ENCODE data around the gene POLR2F. TPM values are rescaled to one million over a fixed set of nuclear protein-coding genes. Genes with fewer than 3 reads are reported as not detected.

The POLR2F gene
- total RNA-seq, result 64.2 TPM

GRCh38 chr22:37953437-37954179, at the start of gene POLR2F, which contains the start of gene C22orf23:
Gene POLR2F (plus strand): TSS chr22:37953699. CDS start chr22:37953788, 89 bp downstream.
Gene C22orf23 (minus strand): TSS chr22:37953601. CDS start chr22:37953149, 452 bp downstream.
- peak; percentile 89 for ATAC-seq
- peak; percentile 96 for DNase-seq (ENCODE audit: low spot score)

DNA sequence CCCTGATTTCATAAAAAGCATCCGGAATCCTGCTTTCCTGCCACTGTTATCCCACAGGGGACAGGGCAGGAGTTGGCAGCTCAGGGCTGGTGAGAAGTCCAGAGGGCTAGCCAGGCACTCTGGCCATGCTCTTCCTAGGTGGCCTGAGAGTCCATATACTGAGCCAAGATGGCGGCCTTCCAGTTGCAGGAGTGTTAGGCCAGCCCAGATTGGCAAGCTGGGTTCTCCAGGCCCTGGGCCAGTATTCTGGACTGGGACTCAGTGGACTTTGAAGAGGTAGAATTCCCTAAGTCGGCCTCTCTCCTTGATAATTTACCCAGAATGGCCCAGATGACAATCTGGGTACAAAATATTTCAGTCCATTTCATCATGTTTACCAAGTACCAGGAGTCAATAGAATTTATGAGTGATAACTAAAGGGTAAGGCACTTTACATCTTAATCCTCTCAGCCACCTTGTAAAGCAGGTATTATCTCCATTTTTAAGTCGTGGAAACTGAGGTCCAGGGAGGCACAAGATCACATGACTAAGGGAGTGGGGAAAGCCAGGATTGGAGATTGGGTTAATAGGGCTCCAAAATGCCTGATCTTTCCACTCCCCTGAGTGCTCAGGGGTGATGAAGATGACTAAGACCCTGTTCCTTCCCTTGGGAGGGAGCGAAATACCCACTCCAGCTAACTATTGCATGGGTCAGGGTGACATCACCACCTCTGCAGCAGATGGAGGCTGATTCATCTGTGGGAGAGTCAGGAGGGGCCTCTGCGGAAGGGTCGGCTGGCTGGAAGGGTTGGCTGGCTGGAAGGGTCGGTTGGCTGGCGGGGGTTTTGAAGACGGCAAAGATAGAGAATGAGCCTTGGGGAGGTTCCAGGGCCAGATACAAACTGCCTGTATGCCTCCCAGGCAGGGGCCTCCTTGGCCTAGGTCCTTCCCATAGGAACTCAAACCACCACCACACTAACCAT, 48.6 kb upstream of the POLR2F start:
- peak; percentile 94 for DNase-seq (ENCODE audit: low spot score)

GRCh38 chr22:37905534-37906363, 47.8 kb upstream of the POLR2F start, which contains the start of gene MICALL1:
Gene MICALL1 (plus strand): TSS chr22:37906297. CDS start chr22:37906423, 126 bp downstream.
- DNase-seq (ENCODE audit: low spot score), result peak; percentile 80
- ATAC-seq, result peak; percentile 85

More for the DNA sequence above, 48.6 kb upstream of the POLR2F start:
- ATAC-seq, result peak; percentile 86

- ATAC-seq (no peak), DNase-seq (ENCODE audit: low spot score) (no peak)
These were observed 47.0 kb upstream of the POLR2F start for GRCh38 chr22:37906364-37907008.

DNA sequence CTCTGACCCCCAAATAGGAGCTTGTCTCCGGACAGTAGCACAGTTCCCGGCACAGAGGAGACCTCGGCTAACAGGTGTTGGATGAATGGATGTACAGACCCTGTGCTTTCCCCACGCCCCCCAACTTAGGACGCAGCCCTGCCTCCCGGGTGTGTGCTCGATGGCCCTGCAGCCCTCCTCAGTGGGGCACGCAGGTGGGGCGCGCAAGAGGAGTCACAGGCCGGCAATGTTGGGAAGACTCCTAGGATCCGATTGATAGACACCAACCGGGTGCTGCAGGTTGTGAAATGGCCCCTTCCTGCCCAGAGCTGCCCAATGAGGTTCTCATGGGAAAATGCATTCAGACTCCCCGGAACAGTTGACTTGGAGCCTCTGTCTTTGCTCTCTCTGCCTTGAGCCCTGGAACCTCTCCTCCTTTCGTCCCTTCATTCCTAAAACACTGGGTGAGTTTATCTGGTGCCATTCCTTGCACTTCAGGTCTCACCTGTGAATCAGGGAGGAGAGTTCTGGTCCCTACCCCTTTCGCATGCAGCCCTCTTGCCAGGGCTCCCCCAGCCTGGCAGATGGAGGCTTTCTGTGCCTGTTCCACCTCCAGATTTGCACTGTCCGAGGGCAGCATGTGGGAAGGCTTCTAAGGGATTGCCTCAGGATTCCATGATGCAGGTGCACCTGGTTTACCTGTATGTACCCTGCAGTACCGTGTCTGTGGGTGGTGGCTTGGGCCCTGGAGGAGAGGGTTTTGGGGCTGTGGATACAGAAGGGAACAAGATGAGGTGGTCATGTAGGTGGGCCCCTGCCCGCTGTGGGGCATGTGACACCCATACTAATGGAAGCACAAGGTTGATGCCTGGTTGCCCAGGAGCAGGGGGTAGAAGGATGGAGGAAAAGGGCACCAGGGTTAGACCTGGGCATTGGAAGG, 46.2 kb upstream of the POLR2F start:
- no peak for DNase-seq (ENCODE audit: low spot score)
- no peak for ATAC-seq

- DNase-seq (ENCODE audit: low spot score) (no peak), ATAC-seq (no peak)
These were observed 43.7 kb upstream of the POLR2F start for GRCh38 chr22:37909766-37910165.

GRCh38 chr22:37910890-37911672, 42.4 kb upstream of the POLR2F start:
- DNase-seq (ENCODE audit: low spot score) (no peak), ATAC-seq (no peak)

DNA sequence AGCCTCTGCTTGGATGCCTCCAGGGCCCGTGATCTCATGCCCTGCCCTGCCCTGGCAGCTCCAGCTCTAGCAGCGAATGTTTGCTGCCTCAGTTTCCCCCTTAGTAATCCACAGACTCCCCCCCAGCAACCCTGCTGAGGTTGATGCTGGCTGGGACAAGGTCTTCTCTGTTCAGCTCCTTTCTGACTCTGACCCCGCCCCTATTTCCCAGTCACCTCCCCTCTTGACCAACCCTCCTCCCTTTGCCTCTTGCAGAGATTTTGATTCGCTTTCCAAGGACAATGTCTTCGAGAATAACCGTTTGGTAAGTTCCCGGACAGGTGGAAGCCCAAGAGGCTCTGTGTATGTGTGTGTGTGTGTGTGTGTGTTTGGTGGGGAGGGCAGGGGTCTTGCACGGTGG, 41.8 kb upstream of the POLR2F start:
- ATAC-seq, result no peak
- DNase-seq (ENCODE audit: low spot score), result no peak

GRCh38 chr22:37912171-37912570, 41.3 kb upstream of the POLR2F start:
- DNase-seq (ENCODE audit: low spot score) (no peak), ATAC-seq (no peak)

- peak; percentile 58 for ATAC-seq
These were observed 40.2 kb upstream of the POLR2F start for GRCh38 chr22:37913233-37913721.

GRCh38 chr22:37916311-37916710, 37.2 kb upstream of the POLR2F start:
- no peak for ATAC-seq
- DNase-seq (ENCODE audit: low spot score), result no peak

More at GRCh38 chr22:37913233-37913721, 40.2 kb upstream of the POLR2F start:
- no peak for DNase-seq (ENCODE audit: low spot score)

DNA sequence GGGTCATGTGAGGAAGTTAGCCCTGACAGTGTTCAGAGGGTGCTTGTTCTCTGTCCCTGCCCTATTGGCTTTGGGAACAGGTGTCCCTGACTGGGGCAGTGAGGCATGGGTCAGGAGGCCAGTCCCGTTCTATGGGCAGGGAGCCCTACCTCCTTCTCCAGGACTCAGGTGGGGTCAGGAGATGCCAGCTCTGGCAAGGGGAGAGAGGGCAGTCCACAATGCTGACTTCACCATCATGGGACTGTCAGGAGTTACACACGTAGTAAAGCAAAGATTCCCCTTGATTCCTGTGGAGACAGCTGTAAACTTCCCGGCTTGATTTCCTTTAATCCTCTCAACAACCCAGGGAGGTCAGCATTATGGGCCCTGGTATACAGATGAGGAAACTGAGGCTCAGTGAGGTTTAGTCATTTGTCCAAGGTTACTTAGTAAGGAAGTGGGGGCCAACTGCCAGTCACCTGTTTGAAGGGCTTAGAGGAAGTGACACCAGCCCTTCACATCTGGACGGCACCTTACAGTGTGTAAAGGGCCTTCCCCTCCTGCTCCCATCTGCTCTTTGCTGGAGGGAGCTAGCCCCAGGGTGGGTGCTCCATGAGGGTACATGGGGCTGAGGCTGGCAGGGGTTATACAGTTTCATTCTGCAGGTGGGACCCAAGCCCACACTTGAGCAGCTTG, 35.5 kb upstream of the POLR2F start:
- no peak for ATAC-seq
- DNase-seq (ENCODE audit: low spot score), result no peak

DNA sequence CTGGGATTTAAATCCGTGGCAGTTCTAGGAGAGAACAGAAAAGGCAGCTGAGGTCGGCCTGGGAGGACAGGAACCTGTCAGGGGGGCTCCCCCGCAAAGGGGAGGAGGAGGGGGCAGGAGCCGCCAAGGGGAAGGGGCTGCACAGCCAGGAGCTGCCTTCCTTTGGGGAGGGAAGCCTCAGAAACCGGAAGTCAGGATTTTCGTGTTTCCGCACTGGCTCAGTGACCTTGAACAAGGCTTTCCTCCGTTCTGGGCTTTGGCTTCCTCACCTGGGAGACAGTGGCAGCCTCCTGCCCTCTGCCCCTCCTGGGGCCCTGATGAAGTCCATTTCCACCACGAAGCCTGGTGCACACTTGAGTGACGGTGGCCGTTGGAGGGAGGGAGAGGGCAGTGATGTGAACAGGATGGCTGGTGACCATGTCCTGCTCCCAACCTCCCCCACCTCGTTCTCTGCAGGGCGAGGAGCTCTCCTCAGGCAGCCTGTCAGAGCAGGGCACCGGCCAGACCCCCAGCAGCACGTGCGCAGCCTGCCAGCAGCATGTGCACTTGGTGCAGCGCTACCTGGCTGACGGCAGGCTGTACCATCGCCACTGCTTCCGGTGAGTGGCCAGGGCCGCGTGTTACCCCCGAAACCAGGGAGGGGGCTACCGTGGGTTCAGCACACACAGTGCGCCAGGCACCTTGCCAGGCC, 34.8 kb upstream of the POLR2F start:
- DNase-seq (ENCODE audit: low spot score), result no peak
- ATAC-seq, result no peak

DNA sequence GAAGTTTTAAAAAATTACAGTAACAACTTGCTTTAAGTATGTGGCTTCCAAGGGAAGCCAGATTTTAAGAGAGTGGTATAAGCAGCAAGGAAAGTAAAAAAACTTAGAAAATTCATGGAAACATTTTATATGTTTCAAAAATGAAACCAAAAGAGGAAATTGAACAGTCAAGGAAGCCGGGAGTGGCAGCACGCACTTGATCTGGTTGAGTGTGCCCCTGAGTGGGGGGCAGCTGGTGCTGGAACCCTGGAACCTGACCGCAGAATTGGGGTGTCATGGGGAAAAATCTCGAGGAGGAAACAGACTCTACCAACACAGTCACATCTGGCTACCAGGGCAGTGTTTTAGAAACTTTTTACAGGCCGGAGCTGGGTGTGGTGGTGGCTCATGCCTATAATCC, 33.4 kb upstream of the POLR2F start:
- no peak for DNase-seq (ENCODE audit: low spot score)
- ATAC-seq, result no peak

DNA sequence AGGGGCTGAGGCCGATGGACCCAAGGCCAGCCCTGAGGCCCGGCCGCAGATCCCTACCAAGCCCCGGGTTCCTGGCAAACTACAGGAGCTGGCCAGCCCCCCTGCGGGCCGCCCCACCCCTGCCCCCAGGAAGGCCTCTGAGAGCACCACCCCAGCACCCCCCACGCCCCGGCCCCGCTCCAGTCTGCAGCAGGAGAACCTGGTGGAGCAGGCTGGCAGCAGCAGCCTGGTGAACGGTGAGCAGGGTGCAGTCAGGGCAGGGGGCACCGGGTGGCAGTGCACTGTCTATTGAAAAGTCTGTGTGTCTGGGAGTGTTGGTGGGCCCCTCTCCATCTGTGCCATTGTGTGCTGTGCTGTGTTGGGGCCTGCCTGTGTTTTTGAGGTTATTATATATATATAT, 31.3 kb upstream of the POLR2F start:
- ATAC-seq (no peak), DNase-seq (ENCODE audit: low spot score) (no peak)

DNA sequence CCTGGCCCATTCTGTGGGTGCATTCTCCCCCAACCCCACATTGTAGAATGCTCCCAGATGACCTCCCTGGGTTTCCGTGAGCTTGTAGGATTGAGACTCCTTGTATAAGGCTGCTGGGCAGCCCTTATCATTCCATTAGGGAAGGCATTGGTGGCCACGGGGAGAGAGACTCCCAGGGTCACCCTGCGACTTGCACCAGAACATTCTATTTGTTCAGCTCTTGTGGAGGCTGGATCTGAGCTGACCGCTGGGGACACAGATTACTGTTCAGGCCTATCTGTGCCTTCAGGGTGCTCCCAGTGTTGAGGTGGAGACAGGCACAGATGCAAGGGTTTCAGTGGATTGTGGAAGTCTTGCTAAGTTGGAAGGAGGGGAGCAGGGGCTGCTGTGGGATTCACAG, 29.6 kb upstream of the POLR2F start:
- ATAC-seq (no peak), DNase-seq (ENCODE audit: low spot score) (no peak)

All from left lobe of liver (tissue), 2 donors.